Endothelial cell (in vitro differentiated cells): ENCODE measurements around the gene OTULINL. TPM values are rescaled to one million over a fixed set of nuclear protein-coding genes. Genes with fewer than 3 reads are reported as not detected.

Experiments
- DNase-seq: peaks from one replicate; pipeline ENCODE4 v3.0.0; 2021; ENCODE audit warnings: low spot score
- H3K27ac Mint-ChIP-seq: one replicate; pipeline ENCODE4 v1.8.0; 2021; ENCODE audit warnings: mixed read lengths, inconsistent platforms; ENCODE audit not compliant: unreplicated experiment
- H3K27me3 Mint-ChIP-seq: one replicate; pipeline ENCODE4 v1.8.0; 2021; ENCODE audit warnings: mild to moderate bottlenecking, moderate library complexity, mixed read lengths, inconsistent platforms; ENCODE audit not compliant: unreplicated experiment
- H3K36me3 Mint-ChIP-seq: one replicate; pipeline ENCODE4 v1.8.0; 2021; ENCODE audit warnings: mild to moderate bottlenecking, low read depth, mixed read lengths, inconsistent platforms; ENCODE audit not compliant: unreplicated experiment
- H3K4me1 Mint-ChIP-seq: one replicate; pipeline ENCODE4 v1.8.0; 2021; ENCODE audit warnings: mild to moderate bottlenecking, mixed read lengths, inconsistent platforms; ENCODE audit not compliant: unreplicated experiment
- H3K4me3 Mint-ChIP-seq: one replicate; pipeline ENCODE4 v1.8.0; 2021; ENCODE audit warnings: mild to moderate bottlenecking, mixed read lengths, inconsistent platforms; ENCODE audit not compliant: unreplicated experiment
- H3K9me3 Mint-ChIP-seq: one replicate; pipeline ENCODE4 v1.8.0; 2021; ENCODE audit warnings: mixed read lengths, inconsistent platforms; ENCODE audit not compliant: unreplicated experiment
- total RNA-seq: library from RNA; stranded (reverse); fragmentation: NEBNext Ultra II Directional; extraction: Animal tissue kit (Norgen Biotek cat#: 25700); gene quantifications from one replicate; pipeline ENCODE4 v1.2.1, GENCODE V29; 2021; ENCODE audit not compliant: unreplicated experiment
- TF ChIP-seq, protein P1 (sequence below): fragments of 200-600 bp; sonication (generic); IDR thresholded peaks from one replicate; pipeline ENCODE4 v1.5.0; 2021; ENCODE audit warnings: antibody characterized with exemption; ENCODE audit not compliant: unreplicated experiment

The OTULINL gene
- total RNA-seq, 1 donor from 2014 or later = 5.8 TPM

DNA sequence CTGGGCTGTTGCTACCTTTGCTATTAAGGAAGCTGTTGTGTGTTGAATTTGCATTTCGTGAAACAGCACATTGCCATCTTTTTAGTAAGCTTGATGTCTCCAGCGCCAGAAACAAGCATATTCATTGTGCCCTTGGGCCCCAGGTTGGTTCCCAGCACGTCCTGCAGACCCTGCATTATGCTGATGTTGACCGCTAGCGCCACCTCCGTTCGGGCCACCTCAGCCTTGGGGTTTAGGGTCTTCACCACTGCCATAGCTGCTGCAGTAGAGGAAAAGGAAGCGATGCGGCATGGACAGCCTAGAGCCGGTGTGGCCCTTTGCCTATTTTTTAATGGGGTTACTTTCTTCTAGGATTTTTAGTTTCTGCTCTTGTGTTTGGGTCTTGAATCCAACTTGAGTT is 59.2 kb downstream of the OTULINL start:
- Mint-ChIP-seq H3K27ac (no peak overlapping the region), H3K27me3 (no peaks in the 10 kb centered on the region), H3K36me3 (no peaks in the 10 kb centered on the region), H3K4me3 (no peak overlapping the region), H3K4me1 (peaks cover 4% of the 10 kb centered on the region), H3K9me3 (no peaks in the 10 kb centered on the region)
- DNase-seq = no peak
- TF ChIP-seq, protein P1, sequence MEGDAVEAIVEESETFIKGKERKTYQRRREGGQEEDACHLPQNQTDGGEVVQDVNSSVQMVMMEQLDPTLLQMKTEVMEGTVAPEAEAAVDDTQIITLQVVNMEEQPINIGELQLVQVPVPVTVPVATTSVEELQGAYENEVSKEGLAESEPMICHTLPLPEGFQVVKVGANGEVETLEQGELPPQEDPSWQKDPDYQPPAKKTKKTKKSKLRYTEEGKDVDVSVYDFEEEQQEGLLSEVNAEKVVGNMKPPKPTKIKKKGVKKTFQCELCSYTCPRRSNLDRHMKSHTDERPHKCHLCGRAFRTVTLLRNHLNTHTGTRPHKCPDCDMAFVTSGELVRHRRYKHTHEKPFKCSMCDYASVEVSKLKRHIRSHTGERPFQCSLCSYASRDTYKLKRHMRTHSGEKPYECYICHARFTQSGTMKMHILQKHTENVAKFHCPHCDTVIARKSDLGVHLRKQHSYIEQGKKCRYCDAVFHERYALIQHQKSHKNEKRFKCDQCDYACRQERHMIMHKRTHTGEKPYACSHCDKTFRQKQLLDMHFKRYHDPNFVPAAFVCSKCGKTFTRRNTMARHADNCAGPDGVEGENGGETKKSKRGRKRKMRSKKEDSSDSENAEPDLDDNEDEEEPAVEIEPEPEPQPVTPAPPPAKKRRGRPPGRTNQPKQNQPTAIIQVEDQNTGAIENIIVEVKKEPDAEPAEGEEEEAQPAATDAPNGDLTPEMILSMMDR = no peak

DNA sequence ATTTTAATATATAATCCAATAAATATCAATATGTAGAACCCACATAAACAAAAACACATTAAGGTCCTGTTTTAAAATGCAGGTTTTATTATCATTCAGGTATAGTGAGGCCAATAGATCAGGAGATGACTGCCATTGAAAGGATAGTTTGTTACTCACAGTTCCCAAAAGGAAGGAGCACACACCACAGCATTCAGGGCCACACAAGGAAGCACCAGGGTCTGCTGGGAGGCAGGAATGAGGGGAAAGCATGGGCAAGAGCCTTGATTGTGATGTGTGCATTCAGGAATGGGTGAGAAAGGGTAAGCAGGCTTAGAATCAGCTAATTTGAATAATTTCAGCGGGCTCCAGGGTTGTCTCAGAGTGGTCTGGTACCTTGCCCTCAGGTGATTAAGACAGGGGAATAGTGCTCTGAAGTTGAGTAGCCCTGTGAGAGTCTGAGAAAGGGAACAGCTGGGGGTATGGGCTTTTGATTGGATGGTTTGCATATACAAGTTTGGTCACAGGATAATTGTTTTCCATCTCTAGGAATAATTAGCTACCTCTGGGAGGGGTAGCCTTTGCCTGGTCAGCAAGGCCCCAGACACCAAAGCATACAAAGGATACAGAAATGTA is 63.1 kb downstream of the OTULINL start:
- no peaks in the 10 kb centered on the region for H3K9me3 Mint-ChIP-seq
- no peak overlapping the region for H3K4me3 Mint-ChIP-seq
- H3K27me3 Mint-ChIP-seq = no peaks in the 10 kb centered on the region
- no peak overlapping the region for H3K27ac Mint-ChIP-seq
- no peaks in the 10 kb centered on the region for H3K36me3 Mint-ChIP-seq
- no peak for DNase-seq
- H3K4me1 Mint-ChIP-seq = peaks cover 7% of the 10 kb centered on the region
- TF ChIP-seq, protein P1 = no peak

DNA sequence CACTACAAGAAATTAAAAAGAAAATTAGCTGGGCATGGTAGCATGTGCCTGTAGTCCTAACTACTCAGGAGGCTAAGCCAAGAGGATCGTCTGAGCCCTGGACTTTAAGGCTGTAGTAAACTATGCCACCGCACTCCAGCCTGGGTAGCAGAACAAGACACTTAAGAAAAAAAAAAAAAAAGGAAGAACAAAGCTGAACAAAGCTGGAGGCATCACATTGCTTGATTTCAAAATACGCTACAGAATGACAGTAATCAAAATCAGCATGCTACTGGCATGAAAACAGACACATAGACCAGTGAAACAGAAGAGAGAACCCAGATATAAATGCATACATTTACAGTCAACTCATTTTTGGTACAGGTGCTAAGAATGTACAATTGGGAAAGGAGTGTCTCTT is 68.5 kb downstream of the OTULINL start:
- DNase-seq = no peak
- TF ChIP-seq, protein P1 = no peak
- no peaks in the 10 kb centered on the region for H3K9me3 Mint-ChIP-seq
- no peak overlapping the region for H3K4me3 Mint-ChIP-seq
- H3K27me3 Mint-ChIP-seq = no peaks in the 10 kb centered on the region
- no peaks in the 10 kb centered on the region for H3K36me3 Mint-ChIP-seq
- H3K4me1 Mint-ChIP-seq = peaks cover 7% of the 10 kb centered on the region
- H3K27ac Mint-ChIP-seq = no peak overlapping the region

DNA sequence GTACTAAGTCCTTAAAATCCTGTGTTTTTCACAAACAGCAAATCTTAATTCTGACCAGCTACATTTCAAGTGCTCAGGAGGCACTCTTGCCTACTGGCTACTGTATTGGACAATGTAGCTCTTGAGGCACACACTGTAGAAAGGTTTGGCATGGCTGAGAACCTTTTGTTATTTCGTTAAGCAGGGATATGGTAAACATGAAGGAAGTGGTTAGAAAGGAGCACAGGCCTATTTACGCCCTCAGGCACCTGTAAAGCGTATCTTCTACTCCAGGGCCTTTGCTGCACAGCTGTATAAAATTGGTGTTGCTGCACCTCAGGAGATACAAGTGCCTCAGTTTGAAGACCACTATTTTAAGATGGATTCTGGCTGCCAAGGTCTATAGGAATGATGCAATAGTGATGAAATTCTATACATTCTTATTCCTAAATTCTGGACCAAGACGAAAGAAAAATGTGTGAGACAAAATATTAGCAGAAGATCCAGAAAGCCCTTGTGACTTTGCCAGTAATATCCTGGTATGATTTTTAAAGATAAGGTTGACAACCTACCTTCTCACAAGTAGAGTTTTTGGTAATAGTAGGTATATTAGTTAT is 73.7 kb downstream of the OTULINL start:
- DNase-seq = no peak
- TF ChIP-seq, protein P1 = no peak
- H3K9me3 Mint-ChIP-seq = no peaks in the 10 kb centered on the region
- H3K4me3 Mint-ChIP-seq = no peak overlapping the region
- H3K27ac Mint-ChIP-seq = no peak overlapping the region
- no peaks in the 10 kb centered on the region for H3K36me3 Mint-ChIP-seq
- H3K4me1 Mint-ChIP-seq = no peaks in the 10 kb centered on the region
- no peaks in the 10 kb centered on the region for H3K27me3 Mint-ChIP-seq

DNA sequence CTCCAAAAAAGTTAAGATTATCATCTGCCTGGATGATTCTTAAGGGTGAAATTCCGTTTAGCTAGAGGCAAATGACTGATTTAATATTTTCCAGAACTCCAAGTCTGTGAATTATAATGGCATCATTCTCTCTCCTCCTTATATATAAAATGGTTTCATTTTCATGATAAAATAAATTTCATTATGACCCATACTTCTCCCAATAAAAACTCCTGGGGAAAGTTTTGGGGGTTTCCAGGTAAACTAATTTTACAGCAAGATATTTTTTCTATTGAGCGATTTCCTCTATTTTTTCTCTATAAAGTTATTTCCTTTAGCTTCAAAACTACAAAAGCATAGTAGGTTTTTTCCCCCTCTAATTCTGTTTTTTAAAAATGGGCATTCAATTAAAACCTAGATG is 75.3 kb downstream of the OTULINL start:
- Mint-ChIP-seq H3K27me3 (no peaks in the 10 kb centered on the region), H3K9me3 (no peaks in the 10 kb centered on the region), H3K4me3 (no peak overlapping the region), H3K36me3 (no peaks in the 10 kb centered on the region), H3K4me1 (no peaks in the 10 kb centered on the region), H3K27ac (no peak overlapping the region)
- no peak for DNase-seq
- TF ChIP-seq, protein P1 = no peak
